HG02884 (cell line): Measurements from ENCODE around the gene CRB1.
"Not testable (repeated sequence)": the region's sequence is repeated elsewhere in the genome, so short reads cannot be mapped to it uniquely, and the experiment has no call there.

Source experiments
- ATAC-seq: cut with Tn5 transposase; IDR thresholded peaks from one replicate; pipeline ENCODE4 v1.9.1; 2021; ENCODE audit warnings: mild to moderate bottlenecking, moderate library complexity; ENCODE audit not compliant: unreplicated experiment

CRB1 gene

GRCh38 chr1:197448121-197448779 lies 180.2 kb downstream of the CRB1 start:
- no peak for ATAC-seq

DNA sequence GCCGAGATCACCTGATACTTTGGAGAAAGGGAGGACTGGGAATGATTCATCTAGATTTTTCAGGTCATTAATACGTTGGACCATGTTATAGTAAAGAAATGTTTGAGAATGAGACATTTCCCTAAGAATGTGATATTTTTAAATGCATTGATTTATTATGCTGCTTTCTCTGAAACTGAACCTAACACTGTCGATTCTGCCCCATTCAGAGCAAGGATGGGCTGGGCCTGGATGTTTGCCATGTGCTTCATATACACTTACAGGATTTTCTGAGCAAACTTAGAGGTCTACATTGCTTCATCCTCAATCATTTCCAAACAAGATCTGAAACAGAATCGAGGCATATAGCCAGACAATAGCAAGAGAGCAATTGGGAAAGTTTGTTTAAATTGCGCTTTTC lies 183.3 kb downstream of the CRB1 start:
- ATAC-seq: no peak

DNA sequence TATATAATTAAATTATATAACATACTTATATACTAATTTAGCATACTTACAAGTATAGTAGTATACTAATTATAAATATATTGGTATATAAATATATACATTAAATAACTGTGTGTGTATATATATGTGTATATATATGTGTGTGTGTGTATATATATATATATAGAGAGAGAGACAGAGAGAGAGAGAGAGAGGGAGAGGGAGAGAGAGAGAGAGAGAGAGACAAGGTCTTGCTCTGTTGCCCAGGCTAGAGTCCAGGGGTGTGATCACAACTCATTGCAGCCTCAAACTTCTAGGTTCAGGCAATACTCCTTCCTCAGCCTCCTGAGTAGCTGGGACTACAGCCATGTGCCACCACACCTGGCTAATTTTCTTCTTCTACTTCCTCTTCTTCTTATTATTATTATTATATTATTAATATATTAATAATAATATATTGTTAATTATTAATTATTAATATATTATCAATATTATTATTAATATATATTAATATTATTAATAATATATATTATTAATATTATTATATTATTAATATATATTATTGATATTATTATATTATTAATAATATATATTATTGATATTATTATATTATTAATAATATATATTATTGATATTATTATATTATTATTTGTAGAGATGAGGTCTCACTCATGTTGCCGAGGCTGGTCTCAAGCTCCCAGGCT lies 185.5 kb downstream of the CRB1 start:
- no peak for ATAC-seq

DNA sequence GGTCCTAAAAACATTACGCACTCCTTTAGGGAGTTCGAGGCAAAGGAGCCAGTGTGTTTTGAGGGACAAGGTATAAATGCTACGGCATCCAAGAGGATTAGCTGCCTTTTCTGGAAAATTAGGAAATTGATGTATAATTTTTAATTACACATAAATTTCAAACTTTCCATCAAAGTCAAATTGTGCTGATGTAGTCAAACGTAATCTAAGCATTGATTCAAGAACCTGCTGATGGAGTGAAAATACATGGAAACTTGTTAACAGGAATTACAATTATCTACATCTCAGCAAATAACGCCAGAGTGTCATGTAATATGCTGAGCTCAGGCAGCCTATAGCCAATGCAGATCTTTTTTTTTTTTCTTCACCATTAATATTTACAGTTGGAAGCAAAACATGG lies 194.5 kb downstream of the CRB1 start:
- no peak for ATAC-seq

- ATAC-seq: no peak
Measured at GRCh38 chr1:197463142-197463541, 195.1 kb downstream of the CRB1 start.

- ATAC-seq: no peak
Measured at GRCh38 chr1:197464044-197464443, 196.0 kb downstream of the CRB1 start.

GRCh38 chr1:197465528-197466327 lies 197.7 kb downstream of the CRB1 start:
- ATAC-seq: no peak

- no peak for ATAC-seq
Measured at GRCh38 chr1:197466813-197467212, 198.8 kb downstream of the CRB1 start.

DNA sequence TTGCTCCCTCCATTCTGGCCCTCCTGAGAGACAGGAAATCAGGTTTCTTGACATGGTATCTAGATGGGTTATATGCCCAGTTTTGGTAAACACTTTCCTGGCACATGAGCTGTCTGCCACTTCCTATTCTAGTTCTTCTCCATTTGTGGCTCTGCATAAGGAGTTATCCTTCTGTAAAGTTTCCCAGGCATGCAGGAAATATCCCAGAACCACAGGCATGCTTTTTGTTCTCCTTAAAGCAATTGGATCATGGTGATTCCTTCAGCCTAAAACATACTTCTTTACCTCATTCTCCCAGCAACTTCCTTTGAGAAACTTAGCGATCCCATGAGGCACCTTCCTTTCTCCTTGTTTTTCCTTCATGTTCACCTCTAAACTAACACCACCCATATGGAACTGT lies 199.8 kb downstream of the CRB1 start:
- ATAC-seq: no peak

GRCh38 chr1:197468543-197469175 lies 200.6 kb downstream of the CRB1 start:
- no peak for ATAC-seq

DNA sequence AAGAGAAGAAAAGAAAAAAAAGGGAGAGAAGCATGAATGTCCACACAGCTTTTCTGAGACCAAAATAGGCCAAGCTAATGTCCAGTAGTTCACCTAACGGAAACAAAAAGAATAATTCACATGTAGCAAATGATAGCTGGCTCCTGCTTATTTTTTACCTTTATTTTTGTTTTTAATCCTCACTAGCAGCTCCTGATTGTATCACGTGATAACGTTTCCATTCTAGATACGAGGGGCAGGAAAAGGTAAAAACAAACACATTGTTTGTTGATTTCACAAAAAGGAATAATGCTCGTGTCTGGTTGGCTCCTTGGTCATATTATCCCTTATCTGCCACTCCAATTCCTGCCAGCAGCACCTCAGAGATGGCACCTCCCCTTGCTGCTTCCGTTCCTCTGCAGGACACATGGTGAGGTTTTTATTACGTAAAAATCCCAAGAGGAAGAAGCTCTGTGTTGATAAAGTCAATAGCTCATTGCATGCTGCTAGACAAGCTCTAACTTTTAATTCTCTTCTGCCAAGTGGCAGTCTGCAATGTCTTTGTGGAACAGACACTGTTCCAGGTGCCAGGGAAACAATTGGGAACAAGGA lies 201.7 kb downstream of the CRB1 start:
- no peak for ATAC-seq

GRCh38 chr1:197470330-197470729 lies 202.3 kb downstream of the CRB1 start:
- no peak for ATAC-seq

GRCh38 chr1:197471248-197471985 lies 203.4 kb downstream of the CRB1 start:
- no peak for ATAC-seq

DNA sequence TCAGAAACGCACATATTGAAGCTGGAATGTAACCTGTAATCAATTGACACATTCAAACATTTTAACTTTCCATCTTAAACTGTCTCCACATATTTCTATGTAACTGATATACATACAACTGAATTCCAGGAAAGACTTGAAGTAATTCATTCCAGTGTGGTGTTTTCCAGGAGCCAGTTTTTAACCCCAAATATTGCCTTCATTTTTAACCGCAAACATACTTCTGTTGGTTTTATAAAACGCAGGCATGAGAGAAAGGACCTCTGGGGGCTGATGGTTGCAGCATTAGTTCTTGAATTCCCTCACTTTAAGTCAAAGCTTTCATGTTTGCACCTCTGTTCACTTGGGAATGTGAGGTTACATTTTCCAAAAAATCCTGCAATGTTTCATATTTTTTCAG lies 204.1 kb downstream of the CRB1 start:
- no peak for ATAC-seq

DNA sequence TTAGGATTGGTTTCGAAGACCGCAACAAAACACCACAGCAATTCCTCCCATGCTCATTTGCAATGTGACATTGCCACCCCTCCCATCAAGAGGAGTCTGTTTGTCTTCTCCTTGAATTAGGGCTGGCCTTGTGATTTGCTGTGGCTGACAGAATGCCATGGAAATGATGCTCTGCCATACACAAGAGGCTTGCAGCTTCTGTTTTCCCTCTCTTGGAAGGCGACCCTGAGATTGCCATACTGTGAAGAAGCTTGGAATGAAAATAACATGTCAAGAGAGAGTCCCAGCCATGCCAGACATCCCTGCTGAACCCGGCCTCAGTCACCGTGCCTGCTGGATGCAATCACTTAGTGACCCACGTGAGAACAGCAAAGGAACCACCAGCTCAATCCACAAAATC lies 212.4 kb downstream of the CRB1 start:
- no peak for ATAC-seq

GRCh38 chr1:197481101-197481500 lies 213.0 kb downstream of the CRB1 start:
- no peak for ATAC-seq

DNA sequence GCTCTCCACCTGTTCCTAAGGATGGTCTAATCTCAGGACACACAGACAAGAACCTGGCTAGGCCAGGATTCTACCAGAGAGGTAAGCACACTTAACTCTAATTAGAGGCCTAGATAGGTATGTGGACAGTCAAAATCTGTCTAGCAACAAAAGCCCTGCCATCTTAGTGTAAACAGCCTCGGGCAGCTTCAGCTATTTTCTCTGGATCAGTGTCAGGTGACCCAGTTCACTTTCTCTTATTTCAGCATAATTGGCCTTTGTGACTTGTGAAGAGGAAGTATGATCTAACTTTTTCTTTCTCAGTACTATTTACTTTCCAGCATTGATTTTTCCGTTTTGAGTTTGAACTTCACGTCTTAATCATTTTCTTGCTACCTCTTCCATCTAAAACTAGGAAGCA lies 217.7 kb downstream of the CRB1 start:
- ATAC-seq: no peak

- ATAC-seq: no peak
Measured at GRCh38 chr1:197486946-197487345, 218.9 kb downstream of the CRB1 start.

DNA sequence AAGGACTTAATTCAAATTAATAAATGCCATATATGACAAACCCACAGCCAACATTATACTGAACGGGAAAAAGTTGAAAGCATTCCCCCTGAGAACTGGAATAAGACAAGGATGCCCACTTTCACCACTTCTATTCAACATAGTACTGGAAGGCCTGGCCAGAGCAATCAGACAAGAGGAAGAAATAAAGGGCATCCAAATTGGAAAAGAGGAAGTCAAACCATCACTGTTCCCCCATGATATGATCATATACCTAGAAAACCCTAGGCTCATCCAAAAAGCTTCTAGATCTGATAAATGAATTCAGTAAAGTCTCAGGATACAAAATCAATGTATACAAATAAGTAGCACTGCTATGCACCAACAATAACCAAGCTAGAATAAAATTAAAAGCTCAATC lies 223.5 kb downstream of the CRB1 start:
- ATAC-seq: not testable (repeated sequence)

DNA sequence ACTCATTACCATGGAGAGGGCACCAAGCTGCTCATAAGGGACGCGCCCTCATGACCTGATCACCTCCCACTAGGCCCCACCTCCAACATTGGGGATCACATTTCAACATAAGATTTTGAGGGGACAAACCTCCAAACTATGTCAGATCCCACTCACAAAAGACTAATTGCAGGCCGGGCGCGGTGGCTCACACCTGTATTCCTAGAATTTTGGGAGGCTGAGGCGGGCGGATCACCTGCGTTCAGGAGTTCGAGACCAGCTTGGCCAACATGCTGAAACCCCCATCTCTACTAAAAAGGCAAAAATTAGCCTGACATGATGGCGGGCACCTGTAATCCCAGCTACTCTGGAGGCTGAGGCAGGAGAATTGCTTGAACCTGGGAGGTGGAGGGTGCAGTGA lies 228.7 kb downstream of the CRB1 start:
- no peak for ATAC-seq
